ENCODE measurements around the gene TECRL. TPM values are rescaled to one million over a fixed set of nuclear protein-coding genes. Genes with fewer than 3 reads are reported as not detected.

The TECRL gene
- total and polyA plus RNA-seq, 4 donors: 0.02 to 0.23 TPM; not detected in 2

DNA sequence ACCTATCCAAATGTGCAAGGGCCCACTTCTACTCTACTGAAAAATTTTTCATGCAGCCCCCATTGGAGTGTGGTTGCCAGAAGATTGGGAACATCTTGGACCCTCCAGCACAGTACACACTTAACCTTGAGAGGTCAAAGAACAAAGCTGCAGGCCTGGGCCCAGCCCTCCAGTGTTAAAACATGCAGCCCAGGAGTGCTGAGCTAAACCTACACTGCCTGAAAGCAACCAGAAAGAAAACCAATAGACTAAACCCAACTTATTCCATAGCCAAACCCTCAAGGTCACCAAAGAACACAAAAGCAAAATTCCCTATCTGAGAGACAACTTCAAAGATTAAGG, 47.9 kb downstream of the TECRL start:
- H3K36me3 ChIP-seq (ENCODE audit: control insufficient read depth in 4 of 4, insufficient read depth in 4 of 4, low read length in 4 of 4): no peaks in the 10 kb centered on the region
- H3K27ac ChIP-seq (ENCODE audit: low read depth in 1 of 2, low read length in 1 of 2): no peak overlapping the region
- H3K9ac ChIP-seq (ENCODE audit: insufficient read depth in 1 of 2, low read length in 2 of 2): no peak overlapping the region
- no peak overlapping the region for H3K4me3 ChIP-seq
- no peak for DNase-seq
- no peaks in the 10 kb centered on the region for H3K4me1 ChIP-seq (ENCODE audit: control insufficient read depth in 5 of 5, insufficient read depth in 5 of 5, low read length in 5 of 5)
- ATAC-seq (ENCODE audit: insufficient read depth, low FRiP score): no peak
- no peak for TF ChIP-seq CTCF (IDR thresholded peaks at IDR 0.05; ENCODE audit: control extremely low read depth, extremely low read depth)
- H3K9me3 ChIP-seq (ENCODE audit: control insufficient read depth in 4 of 4, insufficient read depth in 3 of 4, low read length in 3 of 4): peaks cover 0 to 4% (median 0%) of the 10 kb centered on the region in 4 donors
- H3K27me3 ChIP-seq (ENCODE audit: control insufficient read depth in 3 of 3, insufficient read depth in 3 of 3, low read length in 2 of 3): no peaks in the 10 kb centered on the region

GRCh38 chr4:64360664-64361398, 48.4 kb downstream of the TECRL start:
- no peak for TF ChIP-seq CTCF (IDR thresholded peaks at IDR 0.05; ENCODE audit: control extremely low read depth, extremely low read depth)
- 93% methylated on average over 8 of the region's 8 CpGs for WGBS, 2 donors
- ATAC-seq (ENCODE audit: insufficient read depth, low FRiP score) (no peak), DNase-seq (no peak)
- Histone ChIP-seq H3K4me1 (ENCODE audit: control insufficient read depth in 5 of 5, insufficient read depth in 5 of 5, low read length in 5 of 5) (no peaks in the 10 kb centered on the region), H3K36me3 (ENCODE audit: control insufficient read depth in 4 of 4, insufficient read depth in 4 of 4, low read length in 4 of 4) (no peaks in the 10 kb centered on the region), H3K9me3 (ENCODE audit: control insufficient read depth in 4 of 4, insufficient read depth in 3 of 4, low read length in 3 of 4) (peaks cover 0 to 4% (median 0%) of the 10 kb centered on the region in 4 donors), H3K27me3 (ENCODE audit: control insufficient read depth in 3 of 3, insufficient read depth in 3 of 3, low read length in 2 of 3) (no peaks in the 10 kb centered on the region), H3K4me3 (no peak overlapping the region), H3K9ac (ENCODE audit: insufficient read depth in 1 of 2, low read length in 2 of 2) (no peak overlapping the region), H3K27ac (ENCODE audit: low read depth in 1 of 2, low read length in 1 of 2) (peak overlapping the region in 1 of 2 donors; percentile 23)

GRCh38 chr4:64359489-64359888, 49.8 kb downstream of the TECRL start:
- Histone ChIP-seq H3K9me3 (ENCODE audit: control insufficient read depth in 4 of 4, insufficient read depth in 3 of 4, low read length in 3 of 4) (peaks cover 0 to 4% (median 0%) of the 10 kb centered on the region in 4 donors), H3K4me3 (no peak overlapping the region), H3K27ac (ENCODE audit: low read depth in 1 of 2, low read length in 1 of 2) (no peak overlapping the region), H3K36me3 (ENCODE audit: control insufficient read depth in 4 of 4, insufficient read depth in 4 of 4, low read length in 4 of 4) (no peaks in the 10 kb centered on the region), H3K9ac (ENCODE audit: insufficient read depth in 1 of 2, low read length in 2 of 2) (no peak overlapping the region), H3K4me1 (ENCODE audit: control insufficient read depth in 5 of 5, insufficient read depth in 5 of 5, low read length in 5 of 5) (no peaks in the 10 kb centered on the region), H3K27me3 (ENCODE audit: control insufficient read depth in 3 of 3, insufficient read depth in 3 of 3, low read length in 2 of 3) (no peaks in the 10 kb centered on the region)
- DNase-seq (no peak), ATAC-seq (ENCODE audit: insufficient read depth, low FRiP score) (no peak)
- WGBS, 2 donors: 88 to 93% methylated on average over 3 of the region's 3 CpGs
- TF ChIP-seq CTCF (IDR thresholded peaks at IDR 0.05; ENCODE audit: control extremely low read depth, extremely low read depth): no peak

DNA sequence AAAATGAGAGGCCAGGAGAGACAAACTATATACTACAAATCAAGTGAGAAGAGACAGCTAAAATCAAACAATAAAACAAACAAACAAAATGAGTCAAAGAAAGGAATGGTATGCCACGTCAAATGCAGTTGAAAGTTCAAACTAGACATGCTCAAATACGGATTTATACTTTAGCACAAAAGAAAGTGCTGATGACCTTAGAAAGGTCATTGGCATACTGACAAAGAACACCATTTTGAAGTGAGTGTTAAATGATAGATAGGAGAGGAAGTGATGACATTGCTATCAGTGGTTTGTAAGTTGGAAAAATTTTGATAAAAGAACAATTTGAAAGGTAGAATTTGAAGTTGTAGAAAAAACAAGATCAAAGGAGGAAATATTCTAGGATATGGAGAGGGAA, 55.3 kb downstream of the TECRL start:
- TF ChIP-seq CTCF (IDR thresholded peaks at IDR 0.05; ENCODE audit: control extremely low read depth, extremely low read depth): no peak
- no peak overlapping the region for H3K9ac ChIP-seq (ENCODE audit: insufficient read depth in 1 of 2, low read length in 2 of 2)
- no peak overlapping the region for H3K4me3 ChIP-seq
- no peaks in the 10 kb centered on the region for H3K27me3 ChIP-seq (ENCODE audit: control insufficient read depth in 3 of 3, insufficient read depth in 3 of 3, low read length in 2 of 3)
- 47 to 77% methylated on average over 2 of the region's 2 CpGs for WGBS, 2 donors
- H3K36me3 ChIP-seq (ENCODE audit: control insufficient read depth in 4 of 4, insufficient read depth in 4 of 4, low read length in 4 of 4): no peaks in the 10 kb centered on the region
- H3K4me1 ChIP-seq (ENCODE audit: control insufficient read depth in 5 of 5, insufficient read depth in 5 of 5, low read length in 5 of 5): no peaks in the 10 kb centered on the region
- H3K27ac ChIP-seq (ENCODE audit: low read depth in 1 of 2, low read length in 1 of 2): peak overlapping the region in 1 of 2 donors; percentile 21
- DNase-seq (no peak), ATAC-seq (ENCODE audit: insufficient read depth, low FRiP score) (no peak)
- no peaks in the 10 kb centered on the region for H3K9me3 ChIP-seq (ENCODE audit: control insufficient read depth in 4 of 4, insufficient read depth in 3 of 4, low read length in 3 of 4)
